ENCODE data around the gene RIMBP2.

- TF ChIP-seq, protein P1, sequence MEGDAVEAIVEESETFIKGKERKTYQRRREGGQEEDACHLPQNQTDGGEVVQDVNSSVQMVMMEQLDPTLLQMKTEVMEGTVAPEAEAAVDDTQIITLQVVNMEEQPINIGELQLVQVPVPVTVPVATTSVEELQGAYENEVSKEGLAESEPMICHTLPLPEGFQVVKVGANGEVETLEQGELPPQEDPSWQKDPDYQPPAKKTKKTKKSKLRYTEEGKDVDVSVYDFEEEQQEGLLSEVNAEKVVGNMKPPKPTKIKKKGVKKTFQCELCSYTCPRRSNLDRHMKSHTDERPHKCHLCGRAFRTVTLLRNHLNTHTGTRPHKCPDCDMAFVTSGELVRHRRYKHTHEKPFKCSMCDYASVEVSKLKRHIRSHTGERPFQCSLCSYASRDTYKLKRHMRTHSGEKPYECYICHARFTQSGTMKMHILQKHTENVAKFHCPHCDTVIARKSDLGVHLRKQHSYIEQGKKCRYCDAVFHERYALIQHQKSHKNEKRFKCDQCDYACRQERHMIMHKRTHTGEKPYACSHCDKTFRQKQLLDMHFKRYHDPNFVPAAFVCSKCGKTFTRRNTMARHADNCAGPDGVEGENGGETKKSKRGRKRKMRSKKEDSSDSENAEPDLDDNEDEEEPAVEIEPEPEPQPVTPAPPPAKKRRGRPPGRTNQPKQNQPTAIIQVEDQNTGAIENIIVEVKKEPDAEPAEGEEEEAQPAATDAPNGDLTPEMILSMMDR (IDR thresholded peaks at IDR 0.05; ENCODE audit: low read length) = no peak
- TF ChIP-seq EZH2 (optimal IDR thresholded peaks at IDR 0.05; ENCODE audit: low read depth, low read length) = no peak
Measured at GRCh38 chr12:130405332-130405731, 310.8 kb downstream of the RIMBP2 start.
